GM18519 (cell line): Measurements from ENCODE around the gene SLC5A9.
"Not testable (repeated sequence)": the region's sequence is repeated elsewhere in the genome, so short reads cannot be mapped to it uniquely, and the experiment has no call there.

Experiments
- ATAC-seq: cut with Tn5 transposase; IDR thresholded peaks from one replicate; pipeline ENCODE4 v1.9.1; 2021; ENCODE audit warnings: mild to moderate bottlenecking, moderate library complexity; ENCODE audit not compliant: unreplicated experiment, low FRiP score

The SLC5A9 gene

DNA sequence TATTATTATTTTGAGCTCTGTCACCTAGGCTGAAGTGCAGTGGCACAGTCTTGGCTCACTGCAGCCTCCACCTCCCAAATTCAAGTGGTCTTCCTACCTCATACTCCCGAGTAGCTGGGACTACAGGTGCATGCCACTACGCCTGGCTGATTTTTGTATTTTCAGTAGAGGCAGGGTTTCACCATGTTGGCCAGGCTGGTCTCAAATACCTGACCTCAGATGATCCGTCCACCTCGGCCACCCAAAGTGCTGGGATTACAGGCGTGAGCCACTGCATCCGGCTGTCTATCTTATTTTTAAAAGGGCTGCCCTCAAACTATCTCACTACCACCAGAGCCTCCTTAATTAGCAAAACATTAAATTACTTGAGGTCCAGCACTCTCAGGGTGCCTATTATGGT, 71.6 kb downstream of the SLC5A9 start:
- ATAC-seq: not testable (repeated sequence)

DNA sequence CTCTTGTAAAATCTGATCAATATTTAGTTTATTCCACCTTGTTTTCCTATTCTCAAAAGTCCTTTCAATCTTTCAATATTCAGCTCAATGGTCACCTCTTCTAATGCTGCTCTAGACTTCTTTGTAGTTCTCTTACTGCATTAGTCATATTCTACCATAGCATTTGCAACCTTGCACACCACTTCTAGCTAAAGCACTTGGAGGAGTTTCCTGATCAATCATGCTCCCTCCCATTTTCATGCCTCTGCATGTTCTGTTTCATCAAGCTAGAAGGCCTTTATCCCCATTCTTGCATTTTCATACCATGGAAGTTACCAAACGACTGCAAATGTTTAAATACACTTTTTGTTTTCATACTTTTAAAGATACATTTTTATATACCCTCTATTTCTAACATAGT, 72.1 kb downstream of the SLC5A9 start:
- no peak for ATAC-seq
